Measurements from ENCODE around the gene ELOVL3.

The ELOVL3 gene

GRCh38 chr10:102240467-102241031 lies 14.4 kb downstream of the ELOVL3 start:
- Histone ChIP-seq H3K4me3 (ENCODE audit: low read length in 2 of 2) (peak overlapping the region in 1 of 2 donors; percentile 54), H3K27ac (replicated peaks; ENCODE audit: low read length) (no peak overlapping the region), H2BK120ac (ENCODE audit: low read depth, low read length) (no peak overlapping the region), H4K91ac (ENCODE audit: low read depth, low read length, poor library complexity) (no peak overlapping the region), H3K79me1 (ENCODE audit: low read depth, low read length) (no peaks in the 10 kb centered on the region), H2BK12ac (ENCODE audit: low read length) (no peak overlapping the region), H2BK15ac (ENCODE audit: low read length) (no peak overlapping the region), H3K23ac (ENCODE audit: low read depth, low read length, poor library complexity) (peak overlapping the region; percentile 76), H3K18ac (ENCODE audit: low read length) (peak overlapping the region; percentile 61), H3K4me1 (ENCODE audit: control insufficient read depth in 2 of 2, insufficient read depth in 1 of 2, low read depth in 1 of 2, low read length in 2 of 2) (peaks cover 12 to 21% of the 10 kb centered on the region in 2 donors), H2BK5ac (ENCODE audit: low read length) (no peak overlapping the region), H3K4ac (ENCODE audit: low read length) (no peak overlapping the region), H3K14ac (ENCODE audit: low read length) (peak overlapping the region; percentile 4), H3K27me3 (ENCODE audit: control insufficient read depth in 3 of 3, insufficient read depth in 3 of 3, low read depth in 1 of 3, low read length in 3 of 3) (peaks cover 10 to 65% (median 52%) of the 10 kb centered on the region in 3 experiments), H2AFZ (ENCODE audit: low read length) (peak overlapping the region; percentile 88), H4K8ac (ENCODE audit: low read depth, low read length) (no peak overlapping the region), H3K36me3 (replicated peaks in 1 of 2; ENCODE audit: control insufficient read depth in 2 of 2, insufficient read depth in 2 of 2, low read length in 2 of 2) (no peaks in the 10 kb centered on the region), H3K4me2 (ENCODE audit: insufficient read depth, low read length, poor library complexity, severe bottlenecking) (peak overlapping the region; percentile 90), H3K9ac (ENCODE audit: low read depth, low read length, poor library complexity) (no peak overlapping the region), H3K9me3 (replicated peaks in 1 of 2; ENCODE audit: control insufficient read depth in 2 of 2, insufficient read depth in 1 of 2, low read depth in 1 of 2, low read length in 2 of 2) (peaks cover 0 to 2% of the 10 kb centered on the region in 2 donors), H2AK5ac (ENCODE audit: low read depth, low read length) (peak overlapping the region; percentile 31)
- DNase-seq (ENCODE audit: low spot score) = no peak
- WGBS, 2 donors (ENCODE audit: extremely low coverage in 2 of 2, insufficient read length in 2 of 2, insufficient replicate concordance in 1 of 2) = no CpG with 5 or more reads among the region's 39 CpGs

- peaks cover 0 to 2% of the 10 kb centered on the region in 2 donors for H3K9me3 ChIP-seq (replicated peaks in 1 of 2; ENCODE audit: control insufficient read depth in 2 of 2, insufficient read depth in 1 of 2, low read depth in 1 of 2, low read length in 2 of 2)
- H2BK5ac ChIP-seq (ENCODE audit: low read length) = no peak overlapping the region
- H4K8ac ChIP-seq (ENCODE audit: low read depth, low read length) = no peak overlapping the region
- no peak overlapping the region for H2AK5ac ChIP-seq (ENCODE audit: low read depth, low read length)
- no peak overlapping the region for H4K91ac ChIP-seq (ENCODE audit: low read depth, low read length, poor library complexity)
- no peak for DNase-seq (ENCODE audit: low spot score)
- H3K4me2 ChIP-seq (ENCODE audit: insufficient read depth, low read length, poor library complexity, severe bottlenecking) = peak overlapping the region; percentile 90
- no peak overlapping the region for H3K27ac ChIP-seq (replicated peaks; ENCODE audit: low read length)
- H3K27me3 ChIP-seq (ENCODE audit: control insufficient read depth in 3 of 3, insufficient read depth in 3 of 3, low read depth in 1 of 3, low read length in 3 of 3) = peaks cover 10 to 60% (median 52%) of the 10 kb centered on the region in 3 experiments
- H3K4me3 ChIP-seq (ENCODE audit: low read length in 2 of 2) = peak overlapping the region; percentile 54 to 72
- WGBS, 2 donors (ENCODE audit: extremely low coverage in 2 of 2, insufficient read length in 2 of 2, insufficient replicate concordance in 1 of 2) = no CpG with 5 or more reads among the region's 20 CpGs
- no peak overlapping the region for H3K4ac ChIP-seq (ENCODE audit: low read length)
- peak overlapping the region; percentile 88 for H2AFZ ChIP-seq (ENCODE audit: low read length)
- H3K18ac ChIP-seq (ENCODE audit: low read length) = peak overlapping the region; percentile 61
- H3K79me1 ChIP-seq (ENCODE audit: low read depth, low read length) = no peaks in the 10 kb centered on the region
- H3K4me1 ChIP-seq (ENCODE audit: control insufficient read depth in 2 of 2, insufficient read depth in 1 of 2, low read depth in 1 of 2, low read length in 2 of 2) = peaks cover 13 to 21% of the 10 kb centered on the region in 2 donors
- no peak overlapping the region for H3K9ac ChIP-seq (ENCODE audit: low read depth, low read length, poor library complexity)
- H2BK15ac ChIP-seq (ENCODE audit: low read length) = no peak overlapping the region
- no peak overlapping the region for H3K23ac ChIP-seq (ENCODE audit: low read depth, low read length, poor library complexity)
- H2BK120ac ChIP-seq (ENCODE audit: low read depth, low read length) = no peak overlapping the region
- no peaks in the 10 kb centered on the region for H3K36me3 ChIP-seq (replicated peaks in 1 of 2; ENCODE audit: control insufficient read depth in 2 of 2, insufficient read depth in 2 of 2, low read length in 2 of 2)
- H2BK12ac ChIP-seq (ENCODE audit: low read length) = no peak overlapping the region
- H3K14ac ChIP-seq (ENCODE audit: low read length) = no peak overlapping the region
These were observed 14.9 kb downstream of the ELOVL3 start for GRCh38 chr10:102241032-102241443.

- Histone ChIP-seq H3K14ac (ENCODE audit: low read length) (peak within 1 kb of the TSS; percentile 4), H3K23ac (ENCODE audit: low read depth, low read length, poor library complexity) (peak within 1 kb of the TSS; percentile 76), H3K79me1 (ENCODE audit: low read depth, low read length) (peaks cover 2% of the 10 kb centered on the region), H3K4me2 (ENCODE audit: insufficient read depth, low read length, poor library complexity, severe bottlenecking) (peak within 1 kb of the TSS; percentile 90), H3K9me3 (replicated peaks in 1 of 2; ENCODE audit: control insufficient read depth in 2 of 2, insufficient read depth in 1 of 2, low read depth in 1 of 2, low read length in 2 of 2) (peaks cover 0 to 2% of the 10 kb centered on the region in 2 donors), H3K36me3 (replicated peaks in 1 of 2; ENCODE audit: control insufficient read depth in 2 of 2, insufficient read depth in 2 of 2, low read length in 2 of 2) (no peaks in the 10 kb centered on the region), H3K27me3 (ENCODE audit: control insufficient read depth in 3 of 3, insufficient read depth in 3 of 3, low read depth in 1 of 3, low read length in 3 of 3) (peaks cover 10 to 55% (median 49%) of the 10 kb centered on the region in 3 experiments), H4K91ac (ENCODE audit: low read depth, low read length, poor library complexity) (no peak within 1 kb of the TSS), H3K4me1 (ENCODE audit: control insufficient read depth in 2 of 2, insufficient read depth in 1 of 2, low read depth in 1 of 2, low read length in 2 of 2) (peaks cover 17 to 26% of the 10 kb centered on the region in 2 donors), H4K8ac (ENCODE audit: low read depth, low read length) (no peak within 1 kb of the TSS), H3K27ac (replicated peaks; ENCODE audit: low read length) (no peak within 1 kb of the TSS), H2BK120ac (ENCODE audit: low read depth, low read length) (no peak within 1 kb of the TSS), H3K4ac (ENCODE audit: low read length) (no peak within 1 kb of the TSS), H3K18ac (ENCODE audit: low read length) (peak within 1 kb of the TSS; percentile 61), H3K9ac (ENCODE audit: low read depth, low read length, poor library complexity) (no peak within 1 kb of the TSS), H2AK5ac (ENCODE audit: low read depth, low read length) (peak within 1 kb of the TSS; percentile 31), H2BK12ac (ENCODE audit: low read length) (no peak within 1 kb of the TSS), H2BK15ac (ENCODE audit: low read length) (no peak within 1 kb of the TSS), H3K4me3 (ENCODE audit: low read length in 2 of 2) (peak within 1 kb of the TSS; percentile 54 to 72), H2AFZ (ENCODE audit: low read length) (peak within 1 kb of the TSS; percentile 88), H2BK5ac (ENCODE audit: low read length) (no peak within 1 kb of the TSS)
- peak; percentile 91 for DNase-seq (ENCODE audit: low spot score)
- WGBS, 2 donors (ENCODE audit: extremely low coverage in 2 of 2, insufficient read length in 2 of 2, insufficient replicate concordance in 1 of 2) = no CpG with 5 or more reads among the region's 57 CpGs
These were observed 15.5 kb downstream of the ELOVL3 start, which contains the start of gene PITX3 for GRCh38 chr10:102241444-102242117. PITX3 (minus strand) TSS chr10:102241512; CDS start chr10:102232080, 9,432 bp downstream.

GRCh38 chr10:102242118-102242485 lies 16.0 kb downstream of the ELOVL3 start:
- Histone ChIP-seq H3K4ac (ENCODE audit: low read length) (no peak overlapping the region), H3K14ac (ENCODE audit: low read length) (no peak overlapping the region), H2BK12ac (ENCODE audit: low read length) (no peak overlapping the region), H2BK5ac (ENCODE audit: low read length) (no peak overlapping the region), H2AFZ (ENCODE audit: low read length) (peak overlapping the region; percentile 88), H3K36me3 (replicated peaks in 1 of 2; ENCODE audit: control insufficient read depth in 2 of 2, insufficient read depth in 2 of 2, low read length in 2 of 2) (no peaks in the 10 kb centered on the region), H3K18ac (ENCODE audit: low read length) (no peak overlapping the region), H3K27me3 (ENCODE audit: control insufficient read depth in 3 of 3, insufficient read depth in 3 of 3, low read depth in 1 of 3, low read length in 3 of 3) (peaks cover 10 to 50% (median 48%) of the 10 kb centered on the region in 3 experiments), H2AK5ac (ENCODE audit: low read depth, low read length) (no peak overlapping the region), H2BK120ac (ENCODE audit: low read depth, low read length) (no peak overlapping the region), H3K9me3 (replicated peaks in 1 of 2; ENCODE audit: control insufficient read depth in 2 of 2, insufficient read depth in 1 of 2, low read depth in 1 of 2, low read length in 2 of 2) (peaks cover 0 to 2% of the 10 kb centered on the region in 2 donors), H2BK15ac (ENCODE audit: low read length) (no peak overlapping the region), H3K79me1 (ENCODE audit: low read depth, low read length) (peaks cover 2% of the 10 kb centered on the region), H3K4me2 (ENCODE audit: insufficient read depth, low read length, poor library complexity, severe bottlenecking) (peak overlapping the region; percentile 90), H3K4me3 (ENCODE audit: low read length in 2 of 2) (peak overlapping the region in 1 of 2 donors; percentile 54), H3K9ac (ENCODE audit: low read depth, low read length, poor library complexity) (no peak overlapping the region), H3K23ac (ENCODE audit: low read depth, low read length, poor library complexity) (no peak overlapping the region), H3K27ac (replicated peaks; ENCODE audit: low read length) (no peak overlapping the region), H4K91ac (ENCODE audit: low read depth, low read length, poor library complexity) (no peak overlapping the region), H3K4me1 (ENCODE audit: control insufficient read depth in 2 of 2, insufficient read depth in 1 of 2, low read depth in 1 of 2, low read length in 2 of 2) (peaks cover 19 to 31% of the 10 kb centered on the region in 2 donors), H4K8ac (ENCODE audit: low read depth, low read length) (no peak overlapping the region)
- WGBS, 2 donors (ENCODE audit: extremely low coverage in 2 of 2, insufficient read length in 2 of 2, insufficient replicate concordance in 1 of 2) = no CpG with 5 or more reads among the region's 7 CpGs
- no peak for DNase-seq (ENCODE audit: low spot score)

Data from neuronal stem cell (in vitro differentiated cells).